IMR-90 (cell line): Measurements from ENCODE around the gene ZNF662. TPM values are rescaled to one million over a fixed set of nuclear protein-coding genes. Genes with fewer than 3 reads are reported as not detected.

Experiments
- ATAC-seq: fragments of 200-7000 bp; cut with Tn5 transposase; 2 replicates; pipeline ENCODE4 v1.9.1; 2020; ENCODE audit warnings: low read depth, mild to moderate bottlenecking, moderate library complexity
- BruUV-seq: library from RNA; stranded (reverse); fragments of 400-500 nt; replicated peaks from 2 replicates; lab custom pipeline; 2021; lab: Mats Ljungman, UMichigan
- CTCF ChIA-PET: fragments of 300-600 bp; formaldehyde crosslinking; extraction: SDS; loops from one replicate; lab custom pipeline; 2021; ENCODE audit warnings: antibody characterized with exemption; lab: Yijun Ruan, JAX
- POLR2A ChIA-PET: fragments of 300-600 bp; sonication (Branson Sonifier 250); formaldehyde crosslinking; loops from one replicate; lab custom pipeline; 2022; ENCODE audit warnings: antibody characterized with exemption; ENCODE audit not compliant: unreplicated experiment; lab: Charles Lee
- DNase-seq: peaks from one replicate; pipeline ENCODE4 v3.0.0; 2013
- H2AFZ ChIP-seq: replicated peaks from 2 replicates; pipeline ENCODE3; 2013; ENCODE audit warnings: low read length, mild to moderate bottlenecking; ENCODE audit not compliant: poor library complexity
- H2AK5ac ChIP-seq: 2 replicates; pipeline ENCODE4 v1.6.1; 2013; ENCODE audit warnings: low read depth, low read length, inconsistent platforms
- H2AK9ac ChIP-seq: replicated peaks from 2 replicates; pipeline ENCODE3; 2013; ENCODE audit warnings: mild to moderate bottlenecking, low read depth, low read length, moderate library complexity; ENCODE audit not compliant: poor library complexity
- H2BK120ac ChIP-seq: 2 replicates; pipeline ENCODE4 v1.6.1; 2013; ENCODE audit warnings: low read depth, low read length, inconsistent platforms
- H2BK15ac ChIP-seq: 3 replicates; pipeline ENCODE4 v1.6.1; 2013; ENCODE audit warnings: low read depth, low read length, inconsistent platforms
- H2BK20ac ChIP-seq: 2 replicates; pipeline ENCODE4 v1.6.1; 2013; ENCODE audit warnings: low read depth, mild to moderate bottlenecking, inconsistent platforms, low read length, moderate library complexity
- H2BK5ac ChIP-seq: 2 replicates; pipeline ENCODE4 v1.6.1; 2013; ENCODE audit warnings: mild to moderate bottlenecking, low read depth, low read length, inconsistent platforms; ENCODE audit not compliant: poor library complexity, severe bottlenecking
- H3K14ac ChIP-seq: replicated peaks from 2 replicates; pipeline ENCODE4 v1.6.1; 2013; ENCODE audit warnings: low read depth, low read length, inconsistent platforms
- H3K18ac ChIP-seq: 2 replicates; pipeline ENCODE4 v1.6.1; 2013; ENCODE audit warnings: low read depth, low read length, control low read depth
- H3K23ac ChIP-seq: 2 replicates; pipeline ENCODE4 v1.6.1; 2013; ENCODE audit warnings: low read depth, low read length, inconsistent platforms
- H3K27ac ChIP-seq: 2 replicates; pipeline ENCODE4 v1.5.1; 2013; ENCODE audit warnings: mild to moderate bottlenecking, control low read depth, low read length; ENCODE audit not compliant: insufficient read depth
- H3K27me3 ChIP-seq: 2 replicates; pipeline ENCODE4 v1.6.1; 2013; ENCODE audit warnings: low read length; ENCODE audit not compliant: control insufficient read depth, insufficient read depth
- H3K36me3 ChIP-seq: 2 replicates; pipeline ENCODE4 v1.6.1; 2013; ENCODE audit warnings: low read length, mixed read lengths; ENCODE audit not compliant: control insufficient read depth, insufficient read depth
- H3K4ac ChIP-seq: 2 replicates; pipeline ENCODE4 v1.6.1; 2013; ENCODE audit warnings: low read depth, low read length, inconsistent platforms
- H3K4me1 ChIP-seq: 2 replicates; pipeline ENCODE4 v1.6.1; 2013; ENCODE audit warnings: low read length, mixed read lengths; ENCODE audit not compliant: control insufficient read depth, insufficient read depth
- H3K4me2 ChIP-seq: 2 replicates; pipeline ENCODE4 v1.6.1; 2013; ENCODE audit warnings: low read depth, mild to moderate bottlenecking, control low read depth, low read length, moderate library complexity
- H3K4me3 ChIP-seq: 2 replicates; pipeline ENCODE4 v1.5.1; 2013; ENCODE audit warnings: low read depth, mild to moderate bottlenecking, control low read depth, low read length, moderate library complexity; ENCODE audit not compliant: insufficient read depth
- H3K56ac ChIP-seq: 2 replicates; pipeline ENCODE4 v1.6.1; 2013; ENCODE audit warnings: low read length, inconsistent platforms; ENCODE audit not compliant: insufficient read depth; ENCODE audit errors: extremely low read depth
- H3K79me1 ChIP-seq, 2 experiments: 2 replicates each; pipeline ENCODE4 v1.6.1; 2013; ENCODE audit warnings: low read length in 2 of 2, inconsistent platforms in 1 of 2, low read depth in 1 of 2
- H3K9ac ChIP-seq: 2 replicates; pipeline ENCODE4 v1.6.1; 2013; ENCODE audit warnings: low read depth, low read length, control low read depth
- H3K9me1 ChIP-seq: 2 replicates; pipeline ENCODE4 v1.6.1; 2013; ENCODE audit warnings: low read length, inconsistent platforms; ENCODE audit not compliant: insufficient read depth
- H3K9me3 ChIP-seq: 2 replicates; pipeline ENCODE4 v1.6.1; 2013; ENCODE audit warnings: low read length; ENCODE audit not compliant: control insufficient read depth, insufficient read depth
- H4K20me1 ChIP-seq: 2 replicates; pipeline ENCODE4 v1.6.1; 2013; ENCODE audit warnings: low read length, inconsistent platforms; ENCODE audit not compliant: insufficient read depth
- H4K5ac ChIP-seq: 2 replicates; pipeline ENCODE4 v1.6.1; 2013; ENCODE audit warnings: mild to moderate bottlenecking, low read depth, low read length, control low read depth
- H4K8ac ChIP-seq, 2 experiments: 2 replicates each; pipeline ENCODE4 v1.6.1; 2013; ENCODE audit warnings: low read depth in 2 of 2, low read length in 2 of 2, control low read depth in 1 of 2, inconsistent platforms in 1 of 2
- H4K91ac ChIP-seq: 2 replicates; pipeline ENCODE4 v1.6.1; 2013; ENCODE audit warnings: low read depth, low read length, inconsistent platforms; ENCODE audit not compliant: insufficient read depth
- BHLHE40 ChIP-seq: fragments of 150-350 bp; IDR thresholded peaks from 2 replicates; pipeline ENCODE4 v1.6.1; 2016; ENCODE audit warnings: mild to moderate bottlenecking, low read depth, low read length
- CEBPB ChIP-seq: IDR thresholded peaks from 2 replicates; pipeline ENCODE4 v1.6.1; 2012; ENCODE audit warnings: low read depth, low read length, improper control_type of control experiment
- FOS ChIP-seq: fragments of 150-350 bp; IDR thresholded peaks from 2 replicates; pipeline ENCODE4 v1.6.1; 2016; ENCODE audit warnings: low read depth, low read length
- MAFK ChIP-seq: IDR thresholded peaks from 2 replicates; pipeline ENCODE4 v1.6.1; 2012; ENCODE audit warnings: low read depth, low read length, improper control_type of control experiment
- MAZ ChIP-seq: IDR thresholded peaks from 2 replicates; pipeline ENCODE4 v1.6.1; 2012; ENCODE audit warnings: low read depth, mild to moderate bottlenecking, low read length, improper control_type of control experiment, moderate library complexity, borderline replicate concordance
- MXI1 ChIP-seq: IDR thresholded peaks from 2 replicates; pipeline ENCODE4 v1.6.1; 2012; ENCODE audit warnings: low read depth, mild to moderate bottlenecking, low read length, moderate library complexity, borderline replicate concordance
- NFE2L2 ChIP-seq: fragments of 150-350 bp; IDR thresholded peaks from 2 replicates; pipeline ENCODE4 v1.6.1; 2016; ENCODE audit warnings: low read depth, mild to moderate bottlenecking, low read length
- POLR2A ChIP-seq: IDR thresholded peaks from 2 replicates; pipeline ENCODE4 v1.6.1; 2012; ENCODE audit warnings: mild to moderate bottlenecking, low read depth, low read length
- RAD21 ChIP-seq: IDR thresholded peaks from 2 replicates; pipeline ENCODE4 v1.6.1; 2012; ENCODE audit warnings: low read length, improper control_type of control experiment
- RCOR1 ChIP-seq: IDR thresholded peaks from 2 replicates; pipeline ENCODE4 v1.6.1; 2012; ENCODE audit warnings: mild to moderate bottlenecking, low read length, improper control_type of control experiment; ENCODE audit not compliant: insufficient replicate concordance
- SMC3 ChIP-seq: fragments of 150-350 bp; IDR thresholded peaks from 2 replicates; pipeline ENCODE4 v1.6.1; 2016; ENCODE audit warnings: low read depth, mild to moderate bottlenecking, antibody characterized with exemption, low read length, moderate library complexity
- WGBS, 2 experiments: methylation state at CpG; one replicate each; pipeline versions ENCODE4 v1.1.5 to v1.1.7; 2013; ENCODE audit warnings: missing lambda C conversion rate in 2 of 2; ENCODE audit not compliant: insufficient read length in 1 of 2; ENCODE audit errors: extremely low coverage in 2 of 2; 5-methylcytosine and 5-hydroxymethylcytosine counted together
- dilution Hi-C: fragments of 300-500 bp; cut with HindIII; formaldehyde crosslinking; loops from one replicate; pipeline ENCODE4 v1.14.3; 2018; ENCODE audit warnings: low sequenced_read_pairs; ENCODE audit not compliant: unreplicated experiment
- in situ Hi-C: fragments of 300-500 bp; cut with MboI; formaldehyde crosslinking; loops from 3 replicates; pipeline ENCODE4 v1.14.3; 2019; ENCODE audit warnings: low sequenced_read_pairs, inconsistent platforms, mixed read lengths
- intact Hi-C: fragments of 100-400 bp; cut with micrococcal nuclease; formaldehyde crosslinking; loops from 2 replicates; pipeline ENCODE4 v1.10.0; 2022
- polyA plus RNA-seq, 3 experiments: library from polyadenylated mRNA; depleted of rRNA; stranded (reverse); fragments of >200 nt; gene quantifications; 2 replicates each; pipeline ENCODE4 v1.2.3, GENCODE V29; 2012; ENCODE audit warnings: low replicate concordance in 1 of 3
- total RNA-seq: library from RNA; depleted of rRNA; stranded (reverse); fragments of >200 nt; gene quantifications from 2 replicates; pipeline ENCODE4 v1.2.3, GENCODE V29; 2012
- TF ChIP-seq, protein P1 (sequence below): fragments of 150-350 bp; IDR thresholded peaks from 2 replicates; pipeline ENCODE4 v1.6.1; 2016; ENCODE audit warnings: low read depth, mild to moderate bottlenecking, low read length, moderate library complexity, borderline replicate concordance
- TF ChIP-seq, protein P2 (sequence below): conservative IDR thresholded peaks from 2 replicates; pipeline ENCODE4 v1.5.1; 2012; ENCODE audit warnings: mild to moderate bottlenecking, low read depth, low read length, improper control_type of control experiment
- TF ChIP-seq, protein P3 (sequence below): fragments of 150-350 bp; IDR thresholded peaks from 2 replicates; pipeline ENCODE4 v1.6.1; 2017; ENCODE audit warnings: mild to moderate bottlenecking, antibody characterized with exemption, low read length, low read depth

The ZNF662 gene
- total and polyA plus RNA-seq, 2 of the 4 experiments (the other 2 are of a cell fraction): 0.29 to 0.54 TPM

DNA sequence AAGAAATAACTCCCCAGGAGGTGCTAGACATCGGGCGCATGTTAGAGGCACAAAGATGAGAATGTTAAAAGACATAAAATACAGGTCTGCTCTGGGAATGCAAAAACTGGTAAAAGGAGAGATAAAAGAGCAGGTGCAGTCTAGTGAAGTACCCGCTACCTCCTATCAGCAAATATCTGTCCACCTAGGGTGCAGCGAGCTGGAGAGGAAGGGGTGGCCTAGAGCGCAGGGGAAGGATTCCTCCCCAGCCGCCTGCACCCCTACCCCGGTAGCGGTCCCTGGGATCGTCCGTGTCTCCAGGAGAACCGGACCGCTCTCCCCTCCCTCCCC, 237 bp upstream of the ZNF662 start:
- ChIA-PET POLR2A (no interaction called here), CTCF (no interaction called here)
- H3K27me3 ChIP-seq: peaks cover 13% of the 10 kb centered on the region
- H2BK120ac ChIP-seq: no peak overlapping the region
- H3K14ac ChIP-seq: no peak overlapping the region
- no peaks in the 10 kb centered on the region for H4K20me1 ChIP-seq
- H2BK5ac ChIP-seq: no peak overlapping the region
- H3K9me3 ChIP-seq: no peaks in the 10 kb centered on the region
- peak overlapping the region; percentile 82 for H2AFZ ChIP-seq
- BruUV-seq: no TSS peak
- dilution Hi-C loops (no loop called here), in situ Hi-C loops (no loop called here), intact Hi-C loops (no loop called here)
- no peak for DNase-seq
- H4K8ac ChIP-seq: no peak overlapping the region
- no peak overlapping the region for H3K4ac ChIP-seq
- H2BK15ac ChIP-seq: no peak overlapping the region
- no peak overlapping the region for H3K18ac ChIP-seq
- WGBS, 2 experiments: no CpG with 5 or more reads among the region's 12 CpGs
- no peaks in the 10 kb centered on the region for H3K36me3 ChIP-seq
- H3K4me3 ChIP-seq: peak overlapping the region; percentile 34; the same call in 1 of the 2 replicates
- H3K79me1 ChIP-seq: no peaks in the 10 kb centered on the region
- no peak overlapping the region for H4K91ac ChIP-seq
- H3K9ac ChIP-seq: no peak overlapping the region
- H3K23ac ChIP-seq: no peak overlapping the region
- no peak overlapping the region for H3K56ac ChIP-seq
- TF ChIP-seq, protein P1, sequence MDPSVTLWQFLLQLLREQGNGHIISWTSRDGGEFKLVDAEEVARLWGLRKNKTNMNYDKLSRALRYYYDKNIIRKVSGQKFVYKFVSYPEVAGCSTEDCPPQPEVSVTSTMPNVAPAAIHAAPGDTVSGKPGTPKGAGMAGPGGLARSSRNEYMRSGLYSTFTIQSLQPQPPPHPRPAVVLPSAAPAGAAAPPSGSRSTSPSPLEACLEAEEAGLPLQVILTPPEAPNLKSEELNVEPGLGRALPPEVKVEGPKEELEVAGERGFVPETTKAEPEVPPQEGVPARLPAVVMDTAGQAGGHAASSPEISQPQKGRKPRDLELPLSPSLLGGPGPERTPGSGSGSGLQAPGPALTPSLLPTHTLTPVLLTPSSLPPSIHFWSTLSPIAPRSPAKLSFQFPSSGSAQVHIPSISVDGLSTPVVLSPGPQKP: no peak
- TF ChIP-seq, protein P2, sequence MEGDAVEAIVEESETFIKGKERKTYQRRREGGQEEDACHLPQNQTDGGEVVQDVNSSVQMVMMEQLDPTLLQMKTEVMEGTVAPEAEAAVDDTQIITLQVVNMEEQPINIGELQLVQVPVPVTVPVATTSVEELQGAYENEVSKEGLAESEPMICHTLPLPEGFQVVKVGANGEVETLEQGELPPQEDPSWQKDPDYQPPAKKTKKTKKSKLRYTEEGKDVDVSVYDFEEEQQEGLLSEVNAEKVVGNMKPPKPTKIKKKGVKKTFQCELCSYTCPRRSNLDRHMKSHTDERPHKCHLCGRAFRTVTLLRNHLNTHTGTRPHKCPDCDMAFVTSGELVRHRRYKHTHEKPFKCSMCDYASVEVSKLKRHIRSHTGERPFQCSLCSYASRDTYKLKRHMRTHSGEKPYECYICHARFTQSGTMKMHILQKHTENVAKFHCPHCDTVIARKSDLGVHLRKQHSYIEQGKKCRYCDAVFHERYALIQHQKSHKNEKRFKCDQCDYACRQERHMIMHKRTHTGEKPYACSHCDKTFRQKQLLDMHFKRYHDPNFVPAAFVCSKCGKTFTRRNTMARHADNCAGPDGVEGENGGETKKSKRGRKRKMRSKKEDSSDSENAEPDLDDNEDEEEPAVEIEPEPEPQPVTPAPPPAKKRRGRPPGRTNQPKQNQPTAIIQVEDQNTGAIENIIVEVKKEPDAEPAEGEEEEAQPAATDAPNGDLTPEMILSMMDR: no peak
- TF ChIP-seq MAFK: no peak
- no peak for TF ChIP-seq FOS
- no peak for TF ChIP-seq SMC3
- no peak for TF ChIP-seq RAD21
- TF ChIP-seq, protein P3, sequence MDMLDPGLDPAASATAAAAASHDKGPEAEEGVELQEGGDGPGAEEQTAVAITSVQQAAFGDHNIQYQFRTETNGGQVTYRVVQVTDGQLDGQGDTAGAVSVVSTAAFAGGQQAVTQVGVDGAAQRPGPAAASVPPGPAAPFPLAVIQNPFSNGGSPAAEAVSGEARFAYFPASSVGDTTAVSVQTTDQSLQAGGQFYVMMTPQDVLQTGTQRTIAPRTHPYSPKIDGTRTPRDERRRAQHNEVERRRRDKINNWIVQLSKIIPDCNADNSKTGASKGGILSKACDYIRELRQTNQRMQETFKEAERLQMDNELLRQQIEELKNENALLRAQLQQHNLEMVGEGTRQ: no peak
- no peak for TF ChIP-seq CEBPB
- no peak for TF ChIP-seq POLR2A
- no peak for TF ChIP-seq BHLHE40
- no peak for TF ChIP-seq MXI1
- TF ChIP-seq NFE2L2: no peak
- TF ChIP-seq RCOR1: no peak
- no peak for TF ChIP-seq MAZ
- H2AK9ac ChIP-seq: no peak overlapping the region
- H3K27ac ChIP-seq: no peak overlapping the region
- no peaks in the 10 kb centered on the region for H3K9me1 ChIP-seq
- H2BK20ac ChIP-seq: no peak overlapping the region
- no peak overlapping the region; the same call in 1 of the 2 replicates for H3K4me2 ChIP-seq
- no peaks in the 10 kb centered on the region for H3K4me1 ChIP-seq
- H4K5ac ChIP-seq: no peak overlapping the region
- no peak overlapping the region for H2AK5ac ChIP-seq
- ATAC-seq: no peak
